Measurements from ENCODE around the gene NR6A1. TPM values are rescaled to one million over a fixed set of nuclear protein-coding genes. Genes with fewer than 3 reads are reported as not detected.

The NR6A1 gene
- polyA plus RNA-seq, result under 1 TPM; 0.13 to 0.61 (median 0.22) TPM

GRCh38 chr9:124771021-124771866, at the start of gene NR6A1:
NR6A1 (minus strand) TSS chr9:124771311.
- no peak within 1 kb of the TSS for H3K27ac ChIP-seq (ENCODE audit: low read depth, low read length)
- 0% methylated on average over 68 to 82 of the region's 82 CpGs for whole genome bisulfite sequencing, 3 donors

GRCh38 chr9:124818431-124819281, 47.5 kb upstream of the NR6A1 start:
- WGBS, 3 donors, result 31 to 67% (median 61%) methylated on average over 18 of the region's 18 CpGs
- H3K27ac ChIP-seq (ENCODE audit: low read depth, low read length), result no peak overlapping the region

GRCh38 chr9:124815601-124816000, 44.5 kb upstream of the NR6A1 start:
- 92 to 96% (median 94%) methylated on average over 5 of the region's 5 CpGs for WGBS, 3 donors
- H3K27ac ChIP-seq (ENCODE audit: low read depth, low read length), result no peak overlapping the region

- H3K27ac ChIP-seq (ENCODE audit: low read depth, low read length), result no peak overlapping the region
- WGBS, 3 donors, result 88 to 94% (median 90%) methylated on average over 5 of the region's 5 CpGs
Observed at GRCh38 chr9:124814164-124814535, 43.0 kb upstream of the NR6A1 start.

- WGBS, 3 donors, result 83 to 91% (median 85%) methylated on average over 11 of the region's 11 CpGs
- H3K27ac ChIP-seq (ENCODE audit: low read depth, low read length), result no peak overlapping the region
Observed at GRCh38 chr9:124813501-124814163, 42.5 kb upstream of the NR6A1 start.

- WGBS, 3 donors, result 88 to 91% (median 90%) methylated on average over 7 of the region's 7 CpGs
- H3K27ac ChIP-seq (ENCODE audit: low read depth, low read length), result no peak overlapping the region
Observed at GRCh38 chr9:124813041-124813440, 41.9 kb upstream of the NR6A1 start.

GRCh38 chr9:124812441-124812876, 41.3 kb upstream of the NR6A1 start:
- no peak overlapping the region for H3K27ac ChIP-seq (ENCODE audit: low read depth, low read length)
- 59 to 82% (median 66%) methylated on average over 6 of the region's 6 CpGs for WGBS, 3 donors

GRCh38 chr9:124810663-124811355, 39.7 kb upstream of the NR6A1 start:
- no peak overlapping the region for H3K27ac ChIP-seq (ENCODE audit: low read depth, low read length)
- whole genome bisulfite sequencing, 3 donors, result 61 to 72% (median 69%) methylated on average over 12 of the region's 12 CpGs

- no peak overlapping the region for H3K27ac ChIP-seq (ENCODE audit: low read depth, low read length)
- 94 to 96% (median 94%) methylated on average over 60 of the region's 60 CpGs for WGBS, 3 donors
Observed at GRCh38 chr9:124809741-124810500, 38.8 kb upstream of the NR6A1 start.

GRCh38 chr9:124809211-124809610, 38.1 kb upstream of the NR6A1 start:
- H3K27ac ChIP-seq (ENCODE audit: low read depth, low read length), result no peak overlapping the region
- 93% methylated on average over 6 of the region's 6 CpGs for WGBS, 3 donors

- no peak overlapping the region for H3K27ac ChIP-seq (ENCODE audit: low read depth, low read length)
- whole genome bisulfite sequencing, 3 donors, result 88 to 91% (median 89%) methylated on average over 12 of the region's 12 CpGs
Observed at GRCh38 chr9:124808246-124808956, 37.3 kb upstream of the NR6A1 start.

GRCh38 chr9:124805186-124805585, 34.1 kb upstream of the NR6A1 start:
- WGBS, 3 donors, result 57 to 64% (median 58%) methylated on average over 4 of the region's 4 CpGs
- no peak overlapping the region for H3K27ac ChIP-seq (ENCODE audit: low read depth, low read length)

GRCh38 chr9:124803911-124804310, 32.8 kb upstream of the NR6A1 start:
- 96 to 97% (median 97%) methylated on average over 8 of the region's 8 CpGs for WGBS, 3 donors
- H3K27ac ChIP-seq (ENCODE audit: low read depth, low read length), result no peak overlapping the region

GRCh38 chr9:124802426-124802825, 31.3 kb upstream of the NR6A1 start:
- WGBS, 3 donors, result 64 to 68% (median 65%) methylated on average over 3 of the region's 3 CpGs
- H3K27ac ChIP-seq (ENCODE audit: low read depth, low read length), result no peak overlapping the region

- 96 to 98% (median 96%) methylated on average over 6 of the region's 6 CpGs for WGBS, 3 donors
Observed at GRCh38 chr9:124801356-124801755, 30.2 kb upstream of the NR6A1 start.

GRCh38 chr9:124800306-124801259, 29.5 kb upstream of the NR6A1 start:
- H3K27ac ChIP-seq (ENCODE audit: low read depth, low read length), result no peak overlapping the region
- WGBS, 3 donors, result 36 to 46% (median 37%) methylated on average over 15 of the region's 15 CpGs

More at GRCh38 chr9:124801356-124801755, 30.2 kb upstream of the NR6A1 start:
- H3K27ac ChIP-seq (ENCODE audit: low read depth, low read length), result no peak overlapping the region

Data from adipose tissue (tissue), 3 donors.